ENCODE results near the gene TNFRSF17. TPM values are rescaled to one million over a fixed set of nuclear protein-coding genes. Genes with fewer than 3 reads are reported as not detected.
A peak's percentile ranks its signal among the peaks of the same experiment; 100 is the strongest.
"Not testable (repeated sequence)": the region's sequence is repeated elsewhere in the genome, so short reads cannot be mapped to it uniquely, and the experiment has no call there.

TNFRSF17 gene
- total and polyA plus RNA-seq, 2 donors (not counting 3 experiments of a cell fraction or from before 2014, with no cell fraction given) = not detected

GRCh38 chr16:11970292-11970691 is 5.3 kb downstream of the TNFRSF17 start:
- H3K79me2 ChIP-seq (ENCODE audit: control insufficient read depth, insufficient read depth, low read length); dilution Hi-C loops (cut with MboI; ENCODE audit: extremely low pct_ligation_motif_present, low sequenced_read_pairs); H3K9ac ChIP-seq (replicated peaks; ENCODE audit: extremely low read depth, insufficient read depth, low read length); POLR2A ChIA-PET; H2AFZ ChIP-seq (ENCODE audit: low read depth, low read length); H3K4me3 ChIP-seq (replicated peaks in 1 of 3; ENCODE audit: insufficient read depth in 1 of 3, low read depth in 1 of 3, low read length in 3 of 3); H3K36me3 ChIP-seq (ENCODE audit: control insufficient read depth in 2 of 2, extremely low read depth in 1 of 2, insufficient read depth in 2 of 2, low read length in 2 of 2); FAIRE-seq; BruUV-seq (replicated peaks); intact Hi-C loops (cut with micrococcal nuclease); H3K27ac ChIP-seq (ENCODE audit: insufficient read depth, low read depth, low read length); H3K9me3 ChIP-seq (replicated peaks; ENCODE audit: control insufficient read depth, insufficient read depth, low read length); H3K27me3 ChIP-seq (ENCODE audit: control insufficient read depth in 2 of 2, insufficient read depth in 2 of 2, low read length in 2 of 2); H4K20me1 ChIP-seq (replicated peaks; ENCODE audit: control insufficient read depth, extremely low read depth, insufficient read depth, low read length); H3K4me1 ChIP-seq (ENCODE audit: control insufficient read depth, extremely low read depth, insufficient read depth, low read length); DNase-seq (ENCODE audit: low read depth, low spot score); H3K4me2 ChIP-seq (ENCODE audit: insufficient read depth, low read length); H3K9me1 ChIP-seq (replicated peaks; ENCODE audit: control insufficient read depth, extremely low read depth, insufficient read depth, low read length): not testable (repeated sequence)
- CTCF ChIA-PET = interaction anchor here (1.4 to 2.7 kb wide), 2 partner anchors 21 to 98 kb away, joined by 5 to 22 read pairs; no protein-coding TSS in a partner anchor

- TF ChIP-seq, protein P1, sequence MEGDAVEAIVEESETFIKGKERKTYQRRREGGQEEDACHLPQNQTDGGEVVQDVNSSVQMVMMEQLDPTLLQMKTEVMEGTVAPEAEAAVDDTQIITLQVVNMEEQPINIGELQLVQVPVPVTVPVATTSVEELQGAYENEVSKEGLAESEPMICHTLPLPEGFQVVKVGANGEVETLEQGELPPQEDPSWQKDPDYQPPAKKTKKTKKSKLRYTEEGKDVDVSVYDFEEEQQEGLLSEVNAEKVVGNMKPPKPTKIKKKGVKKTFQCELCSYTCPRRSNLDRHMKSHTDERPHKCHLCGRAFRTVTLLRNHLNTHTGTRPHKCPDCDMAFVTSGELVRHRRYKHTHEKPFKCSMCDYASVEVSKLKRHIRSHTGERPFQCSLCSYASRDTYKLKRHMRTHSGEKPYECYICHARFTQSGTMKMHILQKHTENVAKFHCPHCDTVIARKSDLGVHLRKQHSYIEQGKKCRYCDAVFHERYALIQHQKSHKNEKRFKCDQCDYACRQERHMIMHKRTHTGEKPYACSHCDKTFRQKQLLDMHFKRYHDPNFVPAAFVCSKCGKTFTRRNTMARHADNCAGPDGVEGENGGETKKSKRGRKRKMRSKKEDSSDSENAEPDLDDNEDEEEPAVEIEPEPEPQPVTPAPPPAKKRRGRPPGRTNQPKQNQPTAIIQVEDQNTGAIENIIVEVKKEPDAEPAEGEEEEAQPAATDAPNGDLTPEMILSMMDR (IDR thresholded peaks at IDR 0.05; ENCODE audit: extremely low read depth in 1 of 2, insufficient read depth in 1 of 2, low read depth in 1 of 2, low read length in 2 of 2) = peak in 1 of 2 donors; percentile 16
- no peak for TF ChIP-seq MYC (IDR thresholded peaks at IDR 0.05; ENCODE audit: low read depth, low read length)
- no peak for TF ChIP-seq MAX (IDR thresholded peaks at IDR 0.05; ENCODE audit: insufficient read depth, insufficient read length)
- H3K9me1 ChIP-seq (replicated peaks; ENCODE audit: control insufficient read depth, extremely low read depth, insufficient read depth, low read length) = no peaks in the 10 kb centered on the region
- H3K27me3 ChIP-seq (ENCODE audit: control insufficient read depth in 2 of 2, insufficient read depth in 2 of 2, low read length in 2 of 2) = no peaks in the 10 kb centered on the region
- H3K4me2 ChIP-seq (ENCODE audit: insufficient read depth, low read length) = no peak overlapping the region
- peaks cover 6% of the 10 kb centered on the region for H3K4me1 ChIP-seq (ENCODE audit: control insufficient read depth, extremely low read depth, insufficient read depth, low read length)
- H3K27ac ChIP-seq (ENCODE audit: insufficient read depth, low read depth, low read length) = no peak overlapping the region
- POLR2A ChIA-PET = no interaction called here
- peaks cover 4% of the 10 kb centered on the region for H3K79me2 ChIP-seq (ENCODE audit: control insufficient read depth, insufficient read depth, low read length)
- DNase-seq (ENCODE audit: low read depth, low spot score) (no peak), FAIRE-seq (no peak)
- no TSS peak for BruUV-seq (replicated peaks)
- dilution Hi-C loops (cut with MboI; ENCODE audit: extremely low pct_ligation_motif_present, low sequenced_read_pairs) (no loop called here), intact Hi-C loops (cut with micrococcal nuclease) (loop anchor here (1.0 kb wide), 1 partner anchor 96 kb away; no protein-coding TSS in a partner anchor)
- no peaks in the 10 kb centered on the region for H3K36me3 ChIP-seq (ENCODE audit: control insufficient read depth in 2 of 2, extremely low read depth in 1 of 2, insufficient read depth in 2 of 2, low read length in 2 of 2)
- no peaks in the 10 kb centered on the region for H3K9me3 ChIP-seq (replicated peaks; ENCODE audit: control insufficient read depth, insufficient read depth, low read length)
- CTCF ChIA-PET = interaction anchor here (1.2 to 3.0 kb wide), 2 partner anchors 23 to 96 kb away, joined by 3 to 31 read pairs; no protein-coding TSS in a partner anchor
- H3K9ac ChIP-seq (replicated peaks; ENCODE audit: extremely low read depth, insufficient read depth, low read length) = no peak overlapping the region
- no peak overlapping the region for H2AFZ ChIP-seq (ENCODE audit: low read depth, low read length)
- H3K4me3 ChIP-seq (replicated peaks in 1 of 3; ENCODE audit: insufficient read depth in 1 of 3, low read depth in 1 of 3, low read length in 3 of 3) = no peak overlapping the region
- no peaks in the 10 kb centered on the region for H4K20me1 ChIP-seq (replicated peaks; ENCODE audit: control insufficient read depth, extremely low read depth, insufficient read depth, low read length)
Observed at GRCh38 chr16:11972128-11972527, 7.1 kb downstream of the TNFRSF17 start.
